K562 (cell line): ENCODE results near the gene TM4SF20. TPM values are rescaled to one million over a fixed set of nuclear protein-coding genes. Genes with fewer than 3 reads are reported as not detected.
A peak's percentile ranks its signal among the peaks of the same experiment; 100 is the strongest.

ENCODE experiments used
- ATF1 ChIP-seq, 2 experiments: fragments of 450-650 bp in 1 of 2; IDR thresholded peaks; 2 replicates each; pipeline ENCODE4 v1.6.1; 2016; ENCODE audit warnings: missing compliant biosample characterization in 1 of 2, missing genetic modification characterization in 1 of 2
- BHLHE40 ChIP-seq: IDR thresholded peaks from 2 replicates; pipeline ENCODE4 v1.6.1; 2011; ENCODE audit warnings: low read length, improper control_type of control experiment
- BRCA1 ChIP-seq, 2 experiments: fragments of 450-650 bp in 1 of 2; sonication (generic) in 1 of 2; formaldehyde crosslinking in 1 of 2; IDR thresholded peaks; 2 replicates each; pipeline versions ENCODE4 v1.5.0 to v1.6.1; 2017 to 2020; ENCODE audit warnings: mild to moderate bottlenecking in 1 of 2, missing genetic modification reagents in 1 of 2
- DIDO1 ChIP-seq: fragments of 450-650 bp; IDR thresholded peaks from 2 replicates; pipeline ENCODE4 v1.6.1; 2016; ENCODE audit warnings: low read depth, missing biosample characterization, missing genetic modification characterization
- HES1 ChIP-seq: fragments of 450-650 bp; IDR thresholded peaks from 2 replicates; pipeline ENCODE4 v1.6.1; 2016; ENCODE audit warnings: low read depth, mild to moderate bottlenecking, moderate library complexity
- HINFP ChIP-seq: fragments of 450-650 bp; conservative IDR thresholded peaks from 2 replicates; pipeline ENCODE4 v1.6.1; 2016; ENCODE audit warnings: missing genetic modification characterization, low read depth, mild to moderate bottlenecking, control low read depth, missing compliant biosample characterization
- JUN ChIP-seq, 2 experiments: sonication (generic) in 1 of 2; formaldehyde crosslinking in 1 of 2; IDR thresholded peaks; 2 replicates each; pipeline versions ENCODE4 v1.6.1 to v1.8.0; 2012 to 2022; ENCODE audit warnings: borderline replicate concordance in 2 of 2, mild to moderate bottlenecking in 2 of 2, improper control_type of control experiment in 1 of 2, low read depth in 1 of 2, low read length in 1 of 2, missing genetic modification reagents in 1 of 2
- KLF10 ChIP-seq: fragments of 250-450 bp; sonication (Bioruptor Pico); IDR thresholded peaks from 2 replicates; pipeline ENCODE4 v1.6.1; 2021; ENCODE audit warnings: matching md5 sums
- MYNN ChIP-seq, 2 experiments: sonication (generic); formaldehyde crosslinking in 1 of 2; IDR thresholded peaks; 2 replicates each; pipeline versions ENCODE4 v1.5.0 to v1.6.1; 2016 to 2020; ENCODE audit warnings: antibody characterized with exemption in 1 of 2, missing genetic modification reagents in 1 of 2
- NFATC3 ChIP-seq: fragments of 450-650 bp; IDR thresholded peaks from 2 replicates; pipeline ENCODE4 v1.6.1; 2017; ENCODE audit warnings: mild to moderate bottlenecking
- NFRKB ChIP-seq: fragments of 450-650 bp; IDR thresholded peaks from 2 replicates; pipeline ENCODE4 v1.6.1; 2016; ENCODE audit warnings: low read depth
- NR3C1 ChIP-seq: sonication (generic); formaldehyde crosslinking; IDR thresholded peaks from 2 replicates; pipeline ENCODE4 v1.8.1; 2022; ENCODE audit warnings: missing genetic modification reagents
- SIN3A ChIP-seq, 2 experiments: fragments of 150-350 bp in 1 of 2; IDR thresholded peaks; 2 replicates each; pipeline ENCODE4 v1.6.1; 2011 to 2016; ENCODE audit warnings: borderline replicate concordance in 2 of 2, low read depth in 2 of 2, low read length in 2 of 2, mild to moderate bottlenecking in 2 of 2, moderate library complexity in 2 of 2; ENCODE audit not compliant: control insufficient read depth in 1 of 2
- TAF9B ChIP-seq: fragments of 450-650 bp; IDR thresholded peaks from 2 replicates; pipeline ENCODE4 v1.6.1; 2018; ENCODE audit warnings: mild to moderate bottlenecking; ENCODE audit not compliant: partially characterized antibody
- TFE3 ChIP-seq: fragments of 450-650 bp; formaldehyde crosslinking; IDR thresholded peaks from 2 replicates; pipeline ENCODE4 v1.4.0; 2020; ENCODE audit warnings: mild to moderate bottlenecking, mixed read lengths
- ZNF224 ChIP-seq: sonication (generic); formaldehyde crosslinking; IDR thresholded peaks from 2 replicates; pipeline ENCODE4 v1.8.0; 2022; ENCODE audit warnings: mild to moderate bottlenecking, missing genetic modification reagents
- ZNF609 ChIP-seq: sonication (generic); formaldehyde crosslinking; IDR thresholded peaks from 2 replicates; pipeline ENCODE4 v1.8.1; 2023; ENCODE audit warnings: missing genetic modification reagents, mild to moderate bottlenecking, borderline replicate concordance
- polyA plus RNA-seq, 8 experiments: library from polyadenylated mRNA; depleted of rRNA in 4 of 8; stranded (reverse) in 5 of 8; unstranded in 3 of 8; fragments of >200 nt; fragmentation: Nextera tagmentation in 2 of 8; fragmentation: Illumina TruSeq in 1 of 8; extraction: Ambion mirVana in 2 of 8; extraction: Trizol in 1 of 8; gene quantifications; 2 replicates each; pipeline versions ENCODE4 v1.2.1 to v1.2.3, GENCODE V29; 2011 to 2014; ENCODE audit warnings: inconsistent platforms in 1 of 8, missing spikeins in 1 of 8
- total RNA-seq, 7 experiments: library from RNA; depleted of rRNA in 6 of 7; stranded (reverse); fragments of >200 nt in 6 of 7; fragmentation: Illumina TruSeq in 2 of 7; extraction: Trizol in 2 of 7; gene quantifications; 2 replicates each; pipeline versions ENCODE4 v1.2.1 to v1.2.3, GENCODE V29; 2011 to 2021; ENCODE audit warnings: low replicate concordance in 1 of 7

The TM4SF20 gene
- total and polyA plus RNA-seq, 9 of the 15 experiments (the other 6 are each of a cell fraction or from before 2014, with no cell fraction given), result not detected

- no peak; the same call in 1 of the 2 replicates for TF ChIP-seq JUN (IDR thresholded peaks at IDR 0.05; ENCODE audit: borderline replicate concordance, low read depth, low read length)
- TF ChIP-seq JUN (CRISPR knock-in tag; IDR thresholded peaks at IDR 0.05; ENCODE audit: borderline replicate concordance), result no peak
- TF ChIP-seq KLF10, result no peak
- peak; percentile 98 for TF ChIP-seq TFE3 (CRISPR knock-in tag)
- peak; percentile 80; the same call in 1 of the 2 replicates for TF ChIP-seq NFRKB
- TF ChIP-seq BRCA1 (IDR thresholded peaks at IDR 0.05), result no peak
- TF ChIP-seq BRCA1 (CRISPR knock-in tag; IDR thresholded peaks at IDR 0.05), result no peak
- TF ChIP-seq ATF1 (CRISPR knock-in tag; IDR thresholded peaks at IDR 0.05), result no peak
- peak; percentile 91 for TF ChIP-seq ATF1 (tag; IDR thresholded peaks at IDR 0.05)
- TF ChIP-seq DIDO1 (tag), result peak; percentile 55; the same call in 1 of the 2 replicates
- TF ChIP-seq HES1, result no peak
- no peak for TF ChIP-seq HINFP (tag)
- TF ChIP-seq ZNF224, result peak; percentile 84; the same call in 1 of the 2 replicates
- no peak for TF ChIP-seq ZNF609
- peak; percentile 66; the same call in 1 of the 2 replicates for TF ChIP-seq BHLHE40
- no peak for TF ChIP-seq MYNN (IDR thresholded peaks at IDR 0.05)
- no peak for TF ChIP-seq MYNN (CRISPR knock-in tag; IDR thresholded peaks at IDR 0.05)
- peak; percentile 54 for TF ChIP-seq TAF9B
- TF ChIP-seq SIN3A (IDR thresholded peaks at IDR 0.05; ENCODE audit: borderline replicate concordance in 2 of 2, control insufficient read depth in 1 of 2, low read depth in 2 of 2, low read length in 2 of 2), result peak in 1 of 2 experiments; percentile 71; a peak in 1 of 4 replicates
- TF ChIP-seq NFATC3, result no peak
- 0 out of 2 replicates have a peak, but pooled peaks have one; percentile 38 for TF ChIP-seq NR3C1 (CRISPR knock-in tag)
Observed at GRCh38 chr2:227324995-227325838, 53.9 kb downstream of the TM4SF20 start, which contains the start of gene MFF (continued).
